Measurements from ENCODE around the gene IL1RAPL2.
"Not testable (repeated sequence)": the region's sequence is repeated elsewhere in the genome, so short reads cannot be mapped to it uniquely, and the experiment has no call there.

Gene IL1RAPL2

GRCh38 chrX:104565791-104566680 lies at the start of gene IL1RAPL2:
Gene IL1RAPL2 (plus strand): TSS chrX:104566199.
- peak; percentile 5 for DNase-seq

GRCh38 chrX:104522386-104522785 lies 43.6 kb upstream of the IL1RAPL2 start:
- no peak for DNase-seq

- DNase-seq, result no peak
These were observed 42.1 kb upstream of the IL1RAPL2 start for GRCh38 chrX:104523858-104524257.

- DNase-seq, result no peak
These were observed 26.9 kb upstream of the IL1RAPL2 start for GRCh38 chrX:104539081-104539480.

- not testable (repeated sequence) for DNase-seq
These were observed 23.6 kb upstream of the IL1RAPL2 start for GRCh38 chrX:104542447-104542846.

- no peak for DNase-seq
These were observed 1.7 kb upstream of the IL1RAPL2 start for GRCh38 chrX:104564335-104564734.

- DNase-seq, result no peak
These were observed 887 bp upstream of the IL1RAPL2 start for GRCh38 chrX:104564921-104565703.

- DNase-seq, result no peak
These were observed 892 bp downstream of the IL1RAPL2 start for GRCh38 chrX:104566681-104567501.

GRCh38 chrX:104567506-104567905 lies 1.5 kb downstream of the IL1RAPL2 start:
- DNase-seq, result no peak

GRCh38 chrX:104568304-104568915 lies 2.4 kb downstream of the IL1RAPL2 start:
- DNase-seq, result no peak

- no peak for DNase-seq
These were observed 52.3 kb downstream of the IL1RAPL2 start for GRCh38 chrX:104618106-104618895.

GRCh38 chrX:104621781-104622180 lies 55.8 kb downstream of the IL1RAPL2 start:
- no peak for DNase-seq

- peak; percentile 4 for DNase-seq
These were observed 75.2 kb downstream of the IL1RAPL2 start for GRCh38 chrX:104641176-104641575.

- DNase-seq, result no peak
These were observed 81.1 kb downstream of the IL1RAPL2 start for GRCh38 chrX:104647084-104647483.

- no peak for DNase-seq
These were observed 93.2 kb downstream of the IL1RAPL2 start for GRCh38 chrX:104659005-104659744.

- DNase-seq, result no peak
These were observed 94.1 kb downstream of the IL1RAPL2 start for GRCh38 chrX:104660092-104660491.

GRCh38 chrX:104662694-104663093 lies 96.7 kb downstream of the IL1RAPL2 start:
- DNase-seq, result no peak

- DNase-seq, result no peak
These were observed 99.7 kb downstream of the IL1RAPL2 start for GRCh38 chrX:104665691-104666090.

- no peak for DNase-seq
These were observed 102.6 kb downstream of the IL1RAPL2 start for GRCh38 chrX:104668550-104668949.

GRCh38 chrX:104669063-104669462 lies 103.1 kb downstream of the IL1RAPL2 start:
- DNase-seq, result no peak

GRCh38 chrX:104670051-104670450 lies 104.1 kb downstream of the IL1RAPL2 start:
- no peak for DNase-seq
